Prostate gland (tissue), 2 donors: ENCODE measurements around the gene TMEM114. TPM values are rescaled to one million over a fixed set of nuclear protein-coding genes. Genes with fewer than 3 reads are reported as not detected.

Experiments used
- DNase-seq: peaks from one replicate; pipeline ENCODE4 v3.0.0-alpha.2; 2019; ENCODE audit warnings: low spot score
- H3K27ac ChIP-seq, 2 donors: fragments of 200-600 bp; sonication (generic); 2 replicates each; pipeline ENCODE4 v1.5.1; 2017 to 2019
- H3K27me3 ChIP-seq: fragments of 200-600 bp; sonication (generic); replicated peaks from 2 replicates; pipeline ENCODE4 v1.5.1; 2019; ENCODE audit not compliant: insufficient read depth
- H3K36me3 ChIP-seq, 2 donors: fragments of 200-600 bp; sonication (generic); 1 replicate in 1 of 2; 2 replicates in 1 of 2; pipeline versions ENCODE4 v1.5.1 to v1.8.1; 2017 to 2019
- H3K4me1 ChIP-seq: fragments of 200-600 bp; sonication (generic); replicated peaks from 2 replicates; pipeline ENCODE4 v1.5.1; 2019
- H3K4me3 ChIP-seq, 2 donors: fragments of 200-600 bp; sonication (generic); 2 replicates each; pipeline ENCODE4 v1.5.1; 2017 to 2019
- H3K9me3 ChIP-seq: fragments of 200-600 bp; sonication (generic); 2 replicates; pipeline ENCODE4 v1.5.1; 2017
- CTCF ChIP-seq, 4 experiments: fragments of 200-600 bp in 2 of 4; fragments of 450-650 bp in 2 of 4; sonication (generic) in 2 of 4; IDR thresholded peaks; 1 replicate in 3 of 4; 2 replicates in 1 of 4; pipeline ENCODE4 v1.5.1; 2016 to 2019; ENCODE audit warnings: antibody characterized with exemption in 4 of 4, mild to moderate bottlenecking in 2 of 4, moderate library complexity in 2 of 4
- POLR2A ChIP-seq: fragments of 450-650 bp; IDR thresholded peaks from one replicate; pipeline ENCODE4 v1.6.1; 2016; ENCODE audit warnings: antibody characterized with exemption, mild to moderate bottlenecking
- POLR2AphosphoS5 ChIP-seq: sonication (generic); formaldehyde crosslinking; IDR thresholded peaks from one replicate; pipeline ENCODE4 v1.6.1; 2017; ENCODE audit warnings: antibody characterized with exemption
- WGBS: methylation state at CpG from one replicate; pipeline ENCODE4 v1.1.5; 2018; 5-methylcytosine and 5-hydroxymethylcytosine counted together
- intact Hi-C: fragments of 100-400 bp; cut with DNase I; formaldehyde crosslinking; loops from one replicate; pipeline ENCODE4 v1.14.2; 2022
- total RNA-seq, 2 donors: library from RNA; depleted of rRNA; stranded (reverse); fragments of >200 nt; gene quantifications; one replicate each; pipeline ENCODE4 v1.1.0, GENCODE V29; 2016

The TMEM114 gene
- total RNA-seq, 2 donors from 2014 or later: not detected

GRCh38 chr16:8611886-8612600, 21.7 kb upstream of the TMEM114 start:
- Histone ChIP-seq H3K27me3 (no peaks in the 10 kb centered on the region), H3K36me3 (no peaks in the 10 kb centered on the region), H3K9me3 (no peaks in the 10 kb centered on the region), H3K27ac (no peak overlapping the region), H3K4me3 (no peak overlapping the region), H3K4me1 (no peaks in the 10 kb centered on the region)
- WGBS: 97% methylated on average over 1 of the region's 1 CpG
- intact Hi-C loops: no loop called here
- no peak for TF ChIP-seq POLR2AphosphoS5
- TF ChIP-seq POLR2A: no peak
- no peak for TF ChIP-seq CTCF (IDR thresholded peaks at IDR 0.05)
- no peak for DNase-seq

GRCh38 chr16:8611122-8611521, 20.8 kb upstream of the TMEM114 start:
- Histone ChIP-seq H3K9me3 (no peaks in the 10 kb centered on the region), H3K27me3 (no peaks in the 10 kb centered on the region)
- 76% methylated on average over 4 of the region's 4 CpGs for WGBS

DNA sequence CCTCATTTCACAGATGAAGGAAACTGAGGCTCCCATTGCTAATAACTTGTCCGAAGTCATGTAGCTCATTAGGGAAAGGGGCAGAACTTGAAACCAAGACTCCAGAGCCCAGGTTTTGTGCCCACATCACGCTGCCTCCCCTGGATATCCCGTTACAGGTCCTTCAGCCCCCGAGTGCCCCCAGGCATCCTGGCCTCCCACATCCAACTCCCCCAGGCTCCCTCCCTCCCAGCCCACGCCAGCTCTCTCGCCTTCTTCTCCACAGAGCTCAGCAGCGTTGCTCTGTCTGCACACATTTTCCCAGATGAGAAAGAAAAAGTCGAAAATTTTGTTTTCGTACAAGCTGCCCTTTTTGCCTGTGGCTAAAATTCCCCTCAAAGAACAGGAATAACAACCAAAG, 16.9 kb upstream of the TMEM114 start:
- no peaks in the 10 kb centered on the region for H3K36me3 ChIP-seq
- no peak overlapping the region for H3K27ac ChIP-seq
- H3K4me3 ChIP-seq: no peak overlapping the region
- DNase-seq: no peak
- WGBS: 63% methylated on average over 9 of the region's 9 CpGs
- no peaks in the 10 kb centered on the region for H3K4me1 ChIP-seq
- intact Hi-C loops: no loop called here
- H3K9me3 ChIP-seq: no peaks in the 10 kb centered on the region
- no peaks in the 10 kb centered on the region for H3K27me3 ChIP-seq
- TF ChIP-seq POLR2AphosphoS5: no peak
- no peak for TF ChIP-seq CTCF (IDR thresholded peaks at IDR 0.05)
- TF ChIP-seq POLR2A: no peak

More at GRCh38 chr16:8611122-8611521, 20.8 kb upstream of the TMEM114 start:
- H3K27ac ChIP-seq: no peak overlapping the region
- no peak overlapping the region for H3K4me3 ChIP-seq
- no peaks in the 10 kb centered on the region for H3K4me1 ChIP-seq
- no peak for TF ChIP-seq POLR2A
- no peak for TF ChIP-seq CTCF (IDR thresholded peaks at IDR 0.05)
- no peak for TF ChIP-seq POLR2AphosphoS5
- no peak for DNase-seq
- intact Hi-C loops: no loop called here
- no peaks in the 10 kb centered on the region for H3K36me3 ChIP-seq

GRCh38 chr16:8605554-8605953, 15.2 kb upstream of the TMEM114 start:
- Histone ChIP-seq H3K4me1 (no peaks in the 10 kb centered on the region), H3K27me3 (no peaks in the 10 kb centered on the region), H3K9me3 (no peaks in the 10 kb centered on the region), H3K27ac (no peak overlapping the region), H3K4me3 (no peak overlapping the region), H3K36me3 (no peaks in the 10 kb centered on the region)
- intact Hi-C loops: no loop called here
- no peak for DNase-seq
- TF ChIP-seq CTCF (IDR thresholded peaks at IDR 0.05) (no peak), POLR2A (no peak), POLR2AphosphoS5 (no peak)

DNA sequence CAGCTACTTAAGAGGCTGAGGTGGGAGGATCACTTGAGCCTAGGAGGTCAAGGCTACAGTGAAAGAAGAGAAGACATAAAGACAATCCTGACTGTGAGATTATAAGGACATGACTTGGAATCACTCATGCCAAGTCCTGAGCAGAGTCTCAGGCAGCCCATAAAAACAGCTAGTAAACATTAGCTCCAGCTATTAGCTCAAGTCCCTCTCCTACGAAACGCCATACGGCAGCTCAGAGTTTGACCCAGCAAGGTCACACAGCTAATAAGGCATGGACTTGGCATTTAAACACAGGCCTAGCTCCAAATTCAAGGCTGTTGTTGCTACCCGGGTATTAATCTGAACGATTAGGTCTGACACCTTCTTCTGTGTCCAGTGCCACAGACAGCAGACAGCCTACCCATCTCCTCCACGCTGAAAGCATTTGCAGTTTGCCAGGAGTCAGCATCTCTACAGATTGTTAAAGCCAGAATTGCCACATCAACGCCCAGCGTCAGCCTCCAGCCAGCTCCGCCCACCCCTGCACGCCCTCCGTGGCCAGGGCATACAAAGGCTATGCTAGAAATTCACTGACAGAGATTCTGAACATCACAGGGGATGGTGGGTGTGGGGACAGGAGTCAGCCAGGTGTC, 9.9 kb upstream of the TMEM114 start:
- intact Hi-C loops: no loop called here
- 33% methylated on average over 11 of the region's 11 CpGs for WGBS
- H3K27ac ChIP-seq: no peak overlapping the region
- H3K27me3 ChIP-seq: no peaks in the 10 kb centered on the region
- no peaks in the 10 kb centered on the region for H3K36me3 ChIP-seq
- no peaks in the 10 kb centered on the region for H3K4me1 ChIP-seq
- no peak for DNase-seq
- H3K4me3 ChIP-seq: no peak overlapping the region
- no peak for TF ChIP-seq POLR2AphosphoS5
- TF ChIP-seq CTCF (IDR thresholded peaks at IDR 0.05): no peak
- TF ChIP-seq POLR2A: no peak
- no peaks in the 10 kb centered on the region for H3K9me3 ChIP-seq
